ENCODE measurements around the gene NAB1.
"Not testable (repeated sequence)": the region's sequence is repeated elsewhere in the genome, so short reads cannot be mapped to it uniquely, and the experiment has no call there.

The NAB1 gene

DNA sequence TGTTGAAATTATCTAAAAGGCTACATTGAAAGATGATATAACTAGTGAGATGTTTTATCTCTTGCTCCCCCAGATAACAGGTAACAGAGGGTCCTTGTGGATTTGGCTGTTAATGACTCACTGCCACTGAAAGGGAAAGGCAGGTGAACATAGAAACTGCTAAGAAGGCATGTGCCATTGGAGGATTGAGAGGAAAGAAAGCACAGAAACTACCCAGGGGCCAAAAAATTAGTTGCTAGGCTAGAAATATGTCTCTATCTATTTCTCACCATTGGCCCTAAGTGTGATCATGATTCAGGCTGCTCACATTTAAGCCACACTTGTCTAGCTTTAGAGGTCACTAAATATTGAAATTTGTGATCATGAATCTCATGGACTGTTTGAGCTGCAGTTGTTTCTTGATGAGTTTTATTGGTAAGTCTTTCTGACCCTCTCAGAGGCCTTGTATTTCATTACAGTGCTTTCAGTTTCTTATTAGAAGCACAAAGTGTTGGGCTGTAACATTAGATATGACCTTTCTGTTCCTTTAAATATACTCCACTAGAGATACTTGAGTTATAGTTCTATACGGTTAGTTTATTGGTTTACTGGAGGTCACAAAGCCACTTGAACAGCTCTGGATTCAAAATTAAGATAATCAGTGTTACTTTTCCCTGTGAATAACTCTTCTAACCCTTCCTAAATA, 26.2 kb downstream of the NAB1 start:
- DNase-seq, result no peak

DNA sequence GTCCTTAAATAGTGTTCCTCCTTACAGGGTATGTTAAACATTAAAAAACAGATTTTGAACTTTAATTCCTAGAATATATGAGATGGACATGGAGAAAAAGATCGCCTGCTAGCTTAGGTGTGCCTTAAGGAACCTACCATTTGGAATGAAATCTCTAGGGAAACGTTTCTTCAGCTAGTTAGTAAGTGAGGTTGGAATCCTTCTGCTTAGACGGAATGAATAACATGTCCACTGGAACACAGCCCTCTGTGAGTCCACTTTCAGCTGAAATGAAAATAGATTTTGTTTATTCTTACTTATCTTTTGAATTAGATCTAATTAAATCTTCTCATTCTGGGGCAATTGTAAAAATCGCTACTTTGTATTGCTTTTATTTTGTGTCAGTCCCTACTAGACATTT, 28.4 kb downstream of the NAB1 start:
- no peak for DNase-seq

DNA sequence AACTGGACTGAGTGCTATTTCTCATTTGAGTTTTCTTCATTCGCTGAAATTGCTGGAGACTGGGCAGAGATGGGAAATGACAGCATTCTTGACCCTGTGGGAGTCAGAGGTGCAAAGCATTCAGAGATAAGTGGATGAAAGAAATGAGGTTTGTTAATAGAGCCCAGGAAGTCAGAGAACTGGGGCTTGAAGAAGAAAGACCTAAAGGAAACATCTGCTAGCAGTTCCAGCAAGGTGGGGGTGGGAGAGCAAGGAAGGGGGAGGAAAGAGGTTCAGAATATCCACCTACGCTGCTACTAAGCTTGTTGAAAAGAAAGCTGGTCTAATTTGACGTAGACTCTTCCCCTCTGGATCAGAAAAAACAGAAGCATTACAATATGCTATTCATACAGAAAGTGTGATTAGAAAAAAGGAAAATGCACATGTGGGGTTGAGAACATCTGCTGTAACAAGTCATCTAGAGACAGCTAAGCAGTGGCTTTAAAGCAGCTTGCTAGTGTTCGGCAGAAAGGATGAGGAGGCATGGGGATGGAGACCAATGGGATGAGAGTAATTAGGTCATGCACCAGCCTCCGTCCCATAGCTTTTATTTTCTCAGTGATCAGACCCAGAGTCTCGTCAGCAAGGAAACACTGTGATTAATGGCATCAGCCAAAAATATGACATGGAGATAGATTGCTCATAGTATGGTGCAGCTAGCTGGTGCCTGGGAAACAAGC, 29.7 kb downstream of the NAB1 start:
- DNase-seq, result no peak

DNA sequence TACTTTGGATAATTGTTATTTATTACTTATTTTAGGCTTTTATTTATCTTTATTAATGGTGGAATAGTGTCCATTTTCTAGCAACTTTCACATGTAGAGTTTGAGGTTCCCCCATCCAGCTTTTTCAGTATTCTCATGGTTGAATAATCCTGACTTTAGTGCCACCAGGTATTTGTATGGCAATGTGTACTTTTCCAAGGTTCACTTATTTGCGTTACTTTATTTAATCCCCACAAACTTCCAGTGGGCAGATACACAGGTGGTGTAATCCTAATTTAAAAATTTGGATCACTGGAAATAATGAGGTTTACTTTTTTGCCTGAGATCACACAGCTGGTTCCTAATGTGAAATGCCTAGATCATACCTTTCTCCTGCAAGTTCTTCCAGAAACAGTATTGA, 30.5 kb downstream of the NAB1 start:
- no peak for DNase-seq

DNA sequence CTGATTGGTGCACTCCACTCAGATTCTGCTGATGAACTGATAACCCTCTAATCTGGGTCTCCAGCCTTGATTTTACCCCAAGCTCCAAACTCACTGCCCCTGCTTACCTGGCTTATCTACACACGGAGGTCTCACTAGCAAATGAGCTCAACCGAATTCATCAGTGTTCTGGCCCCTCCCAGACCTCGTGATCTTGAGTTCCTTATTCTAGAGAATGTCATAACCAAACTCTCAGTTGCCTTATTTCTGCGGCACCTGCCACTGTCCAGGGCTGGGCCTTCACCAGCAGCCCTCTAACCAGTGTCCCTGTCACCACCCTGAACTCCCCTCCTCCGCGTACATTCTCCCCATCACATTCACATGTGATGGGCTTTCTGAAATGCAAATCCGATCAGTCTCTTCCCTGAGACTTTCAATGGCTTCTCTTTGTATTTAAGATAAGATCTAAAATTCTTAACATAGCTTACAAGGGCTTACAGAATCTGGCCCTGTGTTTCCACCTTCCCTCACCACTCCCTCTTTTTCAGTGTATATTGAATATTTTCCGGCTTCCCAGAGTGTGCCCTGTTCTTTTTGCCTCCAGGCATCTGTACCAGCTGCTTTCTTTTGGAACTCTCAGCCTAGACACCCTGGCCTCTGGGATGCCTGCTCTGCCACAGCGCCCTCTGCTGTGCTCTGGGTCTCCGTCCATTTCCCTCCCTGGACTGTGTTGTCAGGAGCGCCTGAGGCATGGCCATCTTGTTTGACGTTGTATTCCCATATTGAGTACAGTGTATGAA, 31.1 kb downstream of the NAB1 start:
- no peak for DNase-seq

DNA sequence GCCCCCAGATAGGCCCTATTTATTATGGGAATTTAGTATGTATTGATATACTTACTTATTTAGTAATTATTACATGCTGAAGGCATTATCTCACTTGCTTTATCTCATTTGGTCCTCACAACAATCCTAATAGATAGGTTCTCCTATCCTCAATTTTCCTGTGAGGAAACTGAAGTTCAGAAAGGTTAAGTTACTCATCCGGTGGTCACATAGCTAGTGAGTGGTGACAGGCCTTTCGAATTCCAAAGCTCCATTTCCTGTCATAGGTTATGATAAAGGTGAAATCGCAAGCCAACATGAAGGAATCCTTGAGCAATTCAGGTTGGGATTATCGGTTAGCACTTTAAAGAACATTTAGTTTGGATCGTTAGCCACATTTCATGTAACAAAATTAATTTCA, 33.3 kb downstream of the NAB1 start:
- DNase-seq, result no peak

DNA sequence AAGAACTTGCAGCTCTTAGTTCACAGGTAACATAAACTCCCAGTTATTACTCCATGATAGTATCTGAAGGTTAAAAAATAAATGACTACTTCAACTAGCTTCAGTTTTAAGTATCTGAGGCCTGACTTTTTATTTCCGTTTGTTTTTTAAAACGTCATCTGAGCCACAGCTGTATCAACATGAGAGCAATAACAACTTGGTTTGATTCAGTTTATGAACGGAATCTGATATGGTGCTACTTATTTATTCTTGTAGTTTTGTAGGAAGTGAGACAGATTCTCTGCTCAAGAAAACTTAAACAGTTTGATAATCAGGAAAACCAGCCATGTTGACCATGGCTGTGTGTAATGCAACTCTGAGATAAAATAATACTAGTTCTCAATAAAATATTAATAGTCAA, 34.9 kb downstream of the NAB1 start:
- DNase-seq, result no peak

DNA sequence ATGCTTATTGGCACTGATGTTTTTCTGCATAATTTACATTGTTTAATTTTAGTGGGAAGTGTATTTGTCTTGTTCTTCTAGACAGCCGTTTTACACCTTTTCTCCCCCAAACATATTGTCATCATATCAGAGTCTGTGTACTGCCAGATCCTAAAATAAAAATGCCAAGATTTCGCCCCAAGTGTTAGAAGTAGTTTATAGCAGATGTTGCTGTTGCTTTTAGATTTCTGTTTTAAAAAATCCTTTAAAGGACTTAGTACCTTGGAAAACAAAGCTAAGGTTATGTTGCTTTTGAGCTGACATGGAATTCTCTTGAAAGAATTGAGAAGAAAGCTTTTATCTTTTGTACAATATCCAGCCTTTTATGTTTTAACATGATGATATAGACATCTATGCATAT, 36.0 kb downstream of the NAB1 start:
- no peak for DNase-seq

DNA sequence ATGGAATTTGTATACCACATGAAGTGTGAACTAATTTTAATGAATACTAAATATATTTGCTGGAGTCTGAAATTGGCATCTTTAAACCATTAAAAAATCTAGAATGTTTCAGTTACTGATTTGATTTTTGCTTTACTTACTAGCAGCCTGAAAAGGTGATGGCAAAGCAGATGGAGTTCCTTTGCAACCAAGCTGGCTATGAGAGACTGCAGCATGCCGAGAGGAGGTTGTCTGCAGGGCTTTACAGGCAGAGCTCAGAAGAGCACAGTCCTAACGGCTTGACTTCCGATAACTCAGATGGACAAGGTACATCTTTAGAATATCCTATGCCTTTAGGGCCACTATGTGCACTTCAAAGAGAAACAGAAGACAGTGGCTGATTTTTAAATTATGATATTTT, 36.5 kb downstream of the NAB1 start:
- no peak for DNase-seq

DNA sequence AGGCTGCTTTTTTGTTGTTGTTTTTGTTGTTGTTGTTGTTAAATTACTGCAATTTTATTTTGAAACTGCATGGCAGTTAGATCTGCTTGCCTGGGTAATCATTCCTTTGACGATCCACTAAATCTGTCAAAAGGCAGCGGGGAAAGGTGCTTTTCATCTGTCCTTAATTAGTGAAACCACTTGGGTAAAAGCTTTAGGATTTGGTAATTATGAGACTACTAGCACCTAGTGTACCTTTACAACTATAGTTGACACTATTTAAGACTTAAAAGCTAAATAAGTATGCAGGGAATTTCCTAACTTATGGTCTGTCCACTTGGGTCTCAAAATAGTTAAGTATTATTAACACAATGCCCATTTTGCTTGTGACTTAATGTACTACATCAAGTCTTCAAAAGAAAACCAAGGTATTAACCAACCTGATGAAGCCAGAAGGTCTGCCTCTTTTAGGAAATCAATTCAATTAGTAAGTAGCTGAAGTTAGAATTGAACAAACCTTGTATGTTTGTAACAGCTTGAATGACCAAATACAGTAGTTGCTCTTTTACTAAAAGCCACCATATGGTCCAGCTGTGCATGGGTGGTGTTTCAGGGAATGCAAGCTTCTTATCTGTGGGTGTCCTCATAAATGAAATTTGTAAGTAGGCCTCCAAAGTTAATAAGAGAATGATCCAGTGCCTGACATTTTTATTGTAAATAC, 44.8 kb downstream of the NAB1 start:
- DNase-seq, result no peak

DNA sequence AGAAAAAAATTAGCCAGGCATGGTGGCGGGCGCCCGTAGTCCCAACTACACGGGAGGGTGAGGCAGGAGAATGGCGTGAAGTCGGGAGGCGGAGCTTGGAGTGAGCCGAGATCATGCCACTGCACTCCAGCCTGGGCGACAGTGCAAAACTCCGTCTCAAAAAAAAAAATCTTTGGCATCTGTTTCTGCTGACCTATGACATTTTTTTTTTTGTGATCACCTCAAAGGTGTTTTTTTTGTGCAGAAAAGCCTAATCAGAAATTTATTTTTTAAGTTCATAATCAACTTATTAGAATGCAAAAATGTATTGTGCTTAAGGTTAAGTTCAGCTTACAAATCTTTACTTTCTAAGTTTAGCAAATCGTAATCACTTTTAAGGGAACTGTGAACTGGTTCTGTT, 45.6 kb downstream of the NAB1 start:
- DNase-seq, result no peak

DNA sequence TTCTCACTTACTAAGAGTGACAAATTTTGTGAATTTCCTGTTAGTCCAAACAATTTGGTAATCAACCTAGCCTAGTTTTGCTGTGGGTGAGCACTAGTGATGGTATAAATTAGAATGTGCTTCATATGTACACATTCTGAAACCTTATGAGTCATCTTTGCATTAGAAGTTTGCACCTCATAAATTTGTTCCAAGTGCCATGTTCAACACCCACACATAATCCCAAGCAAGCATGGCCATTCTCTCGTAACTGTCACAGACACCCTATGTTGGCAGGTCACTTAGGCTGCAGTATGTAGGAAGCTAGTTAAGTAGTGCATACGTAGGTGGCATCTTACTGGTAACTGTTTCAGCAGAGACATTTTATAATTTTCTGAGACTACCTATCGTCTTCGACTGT, 46.9 kb downstream of the NAB1 start:
- DNase-seq, result no peak

DNA sequence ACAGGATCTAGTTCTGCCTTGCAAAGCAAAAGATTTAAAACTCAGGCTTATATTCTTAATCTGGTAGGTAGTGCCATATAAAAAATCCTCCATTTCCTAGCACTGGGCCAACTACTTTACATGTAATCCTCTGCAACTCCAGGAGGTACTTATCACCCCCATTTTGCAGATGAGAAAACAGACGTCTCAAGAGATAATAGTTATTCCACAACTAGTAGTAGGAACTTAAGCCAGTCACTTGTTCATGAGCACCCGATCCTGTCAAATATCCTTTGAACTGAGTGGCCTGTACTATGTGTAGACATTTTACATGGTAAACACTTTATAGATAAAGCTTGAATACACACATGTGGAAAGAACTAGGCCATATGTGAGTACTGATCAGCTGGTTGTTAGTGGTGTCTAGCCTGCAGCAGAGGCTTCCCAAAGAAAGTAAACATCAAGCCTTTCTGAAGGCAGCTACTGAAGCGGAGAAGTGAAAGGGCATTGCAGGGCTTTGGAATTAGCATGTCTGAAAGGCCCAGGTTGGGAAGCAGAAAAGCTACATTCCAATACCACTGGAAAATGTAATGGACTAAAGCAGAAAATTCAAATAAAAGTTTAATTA, 48.0 kb downstream of the NAB1 start:
- DNase-seq, result no peak

DNA sequence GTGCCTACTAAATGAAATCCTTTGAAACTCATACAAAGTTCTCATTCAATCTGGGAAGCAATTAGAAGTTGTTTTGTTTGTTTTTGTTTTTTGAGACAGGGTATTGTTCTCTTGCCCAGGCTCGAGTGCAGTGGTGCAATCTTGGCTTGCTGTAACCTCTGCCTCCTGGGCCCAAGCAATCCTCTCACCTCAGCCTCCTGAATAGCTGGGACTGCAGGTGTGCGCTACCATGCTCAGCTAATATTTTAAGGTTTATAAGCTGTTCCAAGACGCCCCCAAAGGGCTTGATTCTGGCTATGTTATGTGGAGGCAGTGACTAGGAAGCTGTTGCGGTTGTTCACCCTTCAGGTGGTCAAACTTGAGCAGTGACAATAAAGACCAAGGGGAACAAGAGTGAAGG, 48.5 kb downstream of the NAB1 start:
- no peak for DNase-seq

DNA sequence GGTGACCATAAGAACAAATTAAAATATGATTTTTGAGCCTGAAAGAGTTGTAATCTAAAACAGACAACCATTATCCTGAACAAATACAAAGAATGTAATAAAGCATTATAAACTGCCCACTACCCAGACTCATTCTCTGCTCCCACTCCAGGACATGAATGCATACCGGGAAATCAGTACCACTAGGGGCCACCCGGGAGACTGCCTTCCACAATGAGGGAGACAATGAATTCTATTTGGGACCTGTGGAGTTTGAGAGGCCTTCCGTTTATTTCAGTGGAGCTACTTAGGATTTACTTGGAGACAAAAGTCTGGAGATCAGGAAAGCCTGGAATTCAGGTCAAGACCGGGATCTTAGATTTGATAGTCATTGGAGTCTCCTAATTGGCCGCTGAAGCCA, 50.0 kb downstream of the NAB1 start:
- DNase-seq, result no peak

DNA sequence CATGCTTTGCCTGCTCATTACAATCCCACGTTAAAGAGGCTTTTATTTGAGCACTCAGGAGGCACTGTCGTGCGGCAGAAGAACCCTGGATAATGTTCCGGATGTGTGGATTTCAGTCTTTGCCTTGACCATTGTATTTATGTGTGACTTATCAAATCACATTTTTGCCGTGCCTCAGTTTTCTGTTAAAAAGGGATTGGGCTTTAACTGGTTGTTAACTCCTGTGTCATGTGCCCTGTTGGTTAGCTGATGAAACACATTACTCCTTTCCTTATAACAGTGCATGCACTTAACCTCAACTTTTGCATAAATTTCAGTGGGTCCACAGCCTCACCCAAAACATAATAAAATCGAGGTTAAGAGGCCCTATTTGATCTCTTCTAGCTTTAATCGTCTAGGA, 52.7 kb downstream of the NAB1 start:
- no peak for DNase-seq

DNA sequence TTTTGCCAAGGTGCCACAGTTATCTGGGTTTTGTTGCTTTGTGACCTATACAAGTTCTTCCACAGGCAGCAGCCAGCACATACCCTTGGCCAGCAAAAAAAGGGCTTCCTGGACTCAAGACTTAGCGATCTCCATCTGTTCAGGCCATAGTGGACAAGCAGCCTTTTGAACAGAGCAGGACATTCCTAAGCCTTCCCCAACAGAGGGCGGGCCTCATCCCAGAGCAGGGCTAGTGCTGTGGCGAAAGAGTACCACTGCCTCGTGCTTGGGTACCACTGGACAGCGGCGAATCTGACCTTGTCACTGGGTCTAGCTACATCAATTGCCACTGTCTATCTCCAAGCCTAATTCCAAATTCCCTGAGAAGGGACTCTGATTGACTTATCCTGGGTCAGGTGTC, 56.4 kb downstream of the NAB1 start:
- no peak for DNase-seq

DNA sequence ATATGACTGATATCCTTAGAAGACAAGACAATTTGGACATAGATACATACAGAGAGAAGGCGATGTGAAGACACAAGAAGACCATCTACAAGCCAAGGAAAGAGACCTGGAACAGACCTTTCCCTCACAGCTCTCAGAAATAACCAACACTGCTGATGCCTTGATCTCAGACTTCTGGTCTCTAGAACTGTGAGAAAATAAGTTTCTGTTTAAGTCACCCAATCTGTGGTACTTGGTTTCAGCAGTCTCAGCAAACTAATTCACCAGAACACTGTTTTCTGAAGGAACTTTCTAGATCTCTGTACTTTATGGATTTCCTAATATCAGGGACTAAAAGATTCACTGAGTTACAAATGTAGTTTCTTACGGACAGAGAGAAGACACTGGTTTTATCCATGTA, 58.8 kb downstream of the NAB1 start:
- no peak for DNase-seq

DNA sequence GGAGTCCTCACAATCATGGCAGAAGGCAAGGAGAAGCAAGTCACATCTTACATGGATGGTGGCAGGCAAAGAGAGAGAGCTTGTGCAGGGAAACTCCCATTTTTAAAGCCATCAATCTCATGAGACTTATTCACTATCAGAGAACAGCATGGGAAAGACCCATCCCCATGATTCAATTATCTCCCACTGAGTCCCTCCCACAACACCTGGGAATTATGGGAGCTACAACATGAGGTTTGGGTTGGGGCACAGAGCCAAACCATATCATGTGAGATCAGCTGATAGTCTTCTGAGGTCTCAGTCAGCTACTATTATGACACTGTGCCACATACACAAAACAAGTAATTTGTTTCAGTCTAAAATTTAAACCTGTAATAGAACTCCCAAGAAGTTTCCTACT, 59.8 kb downstream of the NAB1 start:
- DNase-seq, result not testable (repeated sequence)

DNA sequence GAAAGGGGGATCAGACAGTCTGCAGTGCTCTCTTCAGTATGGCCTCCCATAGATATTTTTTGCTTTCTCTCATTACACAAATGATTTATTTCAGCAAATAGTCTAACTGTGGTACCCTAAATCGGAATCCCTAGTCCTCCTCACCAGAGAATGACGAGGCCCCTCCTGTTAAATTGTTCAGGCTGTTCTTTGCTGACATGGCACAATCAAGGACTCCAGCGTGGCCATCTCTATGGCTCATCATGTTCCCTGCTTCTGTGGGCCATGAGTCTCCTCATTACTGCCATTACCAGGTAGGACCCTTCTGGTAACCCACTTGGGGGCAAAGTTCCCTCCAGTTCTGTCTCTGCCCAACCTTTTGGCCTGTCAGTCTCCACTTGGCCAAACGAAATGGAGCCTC, 62.2 kb downstream of the NAB1 start:
- no peak for DNase-seq

DNA sequence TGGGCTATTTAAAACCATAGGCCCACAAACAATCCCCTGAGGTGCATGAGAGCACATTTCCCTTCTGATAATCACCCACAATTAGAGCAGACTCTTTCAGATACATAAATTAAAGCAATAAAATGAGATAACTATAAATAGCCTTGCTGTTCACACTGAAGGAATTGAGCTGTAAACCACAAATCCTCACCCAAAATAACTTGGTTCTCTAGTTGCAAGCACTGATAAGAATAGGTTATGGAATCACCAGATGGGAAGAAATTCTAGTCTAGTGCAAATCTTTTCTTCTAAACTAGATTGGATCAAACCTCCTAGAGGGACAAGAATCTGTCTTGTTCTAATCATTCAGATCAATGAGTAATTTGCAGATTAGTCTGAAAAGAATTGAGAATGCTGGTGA, 64.6 kb downstream of the NAB1 start:
- DNase-seq, result no peak

DNA sequence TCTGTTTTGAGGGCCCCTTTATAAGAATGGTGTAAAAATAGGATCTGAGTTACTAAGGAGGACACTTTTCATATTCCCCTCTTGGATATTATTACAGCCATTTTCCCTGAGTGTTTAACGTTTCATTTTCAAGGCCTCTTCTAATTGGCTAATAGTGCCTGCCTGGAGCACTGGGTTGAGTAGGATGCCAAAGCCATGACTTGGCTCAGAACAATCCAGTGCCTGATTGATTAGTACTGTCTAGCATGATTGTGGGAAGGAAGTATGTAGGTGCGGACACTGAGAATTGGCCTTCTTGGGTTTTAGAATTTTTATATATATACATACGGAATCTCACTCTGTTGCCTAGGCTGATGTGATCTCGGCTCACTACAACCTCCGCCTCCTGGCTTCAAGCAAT, 66.1 kb downstream of the NAB1 start:
- DNase-seq, result no peak

DNA sequence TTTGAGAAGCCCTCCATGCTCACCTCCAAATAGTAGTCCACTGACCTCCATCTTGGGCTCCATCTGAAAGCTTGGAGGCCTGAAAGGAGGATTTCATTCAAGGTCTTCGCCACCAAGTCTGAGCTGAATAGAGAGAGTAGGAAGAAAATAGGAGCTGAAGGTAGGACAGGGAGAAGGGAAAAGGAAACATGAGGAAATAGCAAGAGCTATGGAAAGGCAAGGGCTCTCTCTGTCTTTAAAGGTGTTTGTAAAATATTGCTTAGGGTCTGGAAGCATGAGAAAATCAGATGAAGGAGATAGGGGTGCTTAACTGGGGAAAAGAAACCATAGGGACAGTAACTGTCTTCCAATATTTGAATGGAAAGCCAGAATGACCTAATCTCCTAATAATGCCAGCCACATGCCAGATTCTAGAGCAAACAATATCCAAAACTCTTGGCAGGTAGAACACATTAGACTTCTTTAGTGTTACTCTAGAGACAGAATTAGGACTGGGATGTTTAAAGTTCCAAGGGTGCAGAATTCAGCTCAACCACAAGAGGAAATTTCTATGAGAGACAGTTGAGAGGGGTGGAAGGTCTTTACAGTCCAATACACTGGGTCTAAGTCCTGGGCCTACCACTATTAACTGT, 67.4 kb downstream of the NAB1 start:
- DNase-seq, result no peak
